ENCODE data around the gene PRPF19.
"Not testable (repeated sequence)": the region's sequence is repeated elsewhere in the genome, so short reads cannot be mapped to it uniquely, and the experiment has no call there.

The PRPF19 gene

DNA sequence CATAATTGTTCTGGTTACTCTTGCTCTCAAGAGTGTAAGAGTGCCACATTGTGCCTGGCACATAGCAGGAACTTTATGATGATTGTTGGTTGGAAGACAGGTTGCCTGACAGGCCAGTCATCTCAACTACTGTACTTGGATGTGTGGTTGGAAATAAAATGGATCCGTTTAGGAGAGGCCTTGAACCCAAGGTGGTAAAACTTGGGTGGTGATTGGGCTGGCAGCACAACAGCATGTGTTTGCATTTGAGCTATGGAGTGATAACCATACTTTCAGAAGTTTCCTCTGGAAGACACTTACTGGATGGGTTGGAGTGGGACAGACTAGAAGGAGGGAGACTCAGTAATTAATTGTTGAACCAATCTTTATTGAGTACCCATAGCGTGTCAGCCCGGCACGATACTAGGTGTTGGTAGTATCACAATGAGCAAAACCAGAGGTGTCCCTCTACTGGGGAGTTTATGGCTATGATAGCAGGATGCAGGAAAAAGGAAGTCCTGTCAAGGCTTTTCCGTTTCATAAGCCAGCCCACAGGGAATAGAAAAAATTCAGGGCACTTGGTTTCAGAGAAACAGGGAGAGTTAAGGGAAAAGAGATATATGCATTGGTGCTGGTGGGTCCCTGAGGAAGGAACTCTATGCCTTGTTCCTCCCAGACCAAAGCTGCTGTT, 4.5 kb upstream of the PRPF19 start:
- Histone ChIP-seq H3K27me3 (ENCODE audit: insufficient read depth, low read length, poor library complexity, severe bottlenecking) (no peaks in the 10 kb centered on the region), H4K20me1 (ENCODE audit: insufficient read depth, low read length, poor library complexity, severe bottlenecking) (peaks cover 5% of the 10 kb centered on the region), H2AFZ (ENCODE audit: low read length) (no peak overlapping the region), H3K4me3 (ENCODE audit: low read length, poor library complexity, severe bottlenecking) (no peak overlapping the region), H3K36me3 (ENCODE audit: insufficient read depth, low read length) (no peaks in the 10 kb centered on the region), H3K9ac (ENCODE audit: low read depth, low read length, poor library complexity, severe bottlenecking) (no peak overlapping the region), H3K4me2 (ENCODE audit: low read depth, low read length, poor library complexity, severe bottlenecking) (no peak overlapping the region), H3F3A (ENCODE audit: low read depth) (no peaks in the 10 kb centered on the region), H3K4me1 (ENCODE audit: insufficient read depth, low read length, poor library complexity, severe bottlenecking) (peaks cover 22% of the 10 kb centered on the region), H3K79me2 (ENCODE audit: insufficient read depth, low read length) (peaks cover 19% of the 10 kb centered on the region), H3K9me2 (replicated peaks; ENCODE audit: low read depth, low read length) (no peaks in the 10 kb centered on the region), H3K9me3 (ENCODE audit: insufficient read depth, low read depth, low read length) (no peaks in the 10 kb centered on the region)
- TF ChIP-seq, protein P1, sequence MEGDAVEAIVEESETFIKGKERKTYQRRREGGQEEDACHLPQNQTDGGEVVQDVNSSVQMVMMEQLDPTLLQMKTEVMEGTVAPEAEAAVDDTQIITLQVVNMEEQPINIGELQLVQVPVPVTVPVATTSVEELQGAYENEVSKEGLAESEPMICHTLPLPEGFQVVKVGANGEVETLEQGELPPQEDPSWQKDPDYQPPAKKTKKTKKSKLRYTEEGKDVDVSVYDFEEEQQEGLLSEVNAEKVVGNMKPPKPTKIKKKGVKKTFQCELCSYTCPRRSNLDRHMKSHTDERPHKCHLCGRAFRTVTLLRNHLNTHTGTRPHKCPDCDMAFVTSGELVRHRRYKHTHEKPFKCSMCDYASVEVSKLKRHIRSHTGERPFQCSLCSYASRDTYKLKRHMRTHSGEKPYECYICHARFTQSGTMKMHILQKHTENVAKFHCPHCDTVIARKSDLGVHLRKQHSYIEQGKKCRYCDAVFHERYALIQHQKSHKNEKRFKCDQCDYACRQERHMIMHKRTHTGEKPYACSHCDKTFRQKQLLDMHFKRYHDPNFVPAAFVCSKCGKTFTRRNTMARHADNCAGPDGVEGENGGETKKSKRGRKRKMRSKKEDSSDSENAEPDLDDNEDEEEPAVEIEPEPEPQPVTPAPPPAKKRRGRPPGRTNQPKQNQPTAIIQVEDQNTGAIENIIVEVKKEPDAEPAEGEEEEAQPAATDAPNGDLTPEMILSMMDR (conservative IDR thresholded peaks at IDR 0.05; ENCODE audit: low read length) = no peak
- TF ChIP-seq EZH2phosphoT487 (IDR thresholded peaks at IDR 0.05; ENCODE audit: borderline replicate concordance) = no peak

DNA sequence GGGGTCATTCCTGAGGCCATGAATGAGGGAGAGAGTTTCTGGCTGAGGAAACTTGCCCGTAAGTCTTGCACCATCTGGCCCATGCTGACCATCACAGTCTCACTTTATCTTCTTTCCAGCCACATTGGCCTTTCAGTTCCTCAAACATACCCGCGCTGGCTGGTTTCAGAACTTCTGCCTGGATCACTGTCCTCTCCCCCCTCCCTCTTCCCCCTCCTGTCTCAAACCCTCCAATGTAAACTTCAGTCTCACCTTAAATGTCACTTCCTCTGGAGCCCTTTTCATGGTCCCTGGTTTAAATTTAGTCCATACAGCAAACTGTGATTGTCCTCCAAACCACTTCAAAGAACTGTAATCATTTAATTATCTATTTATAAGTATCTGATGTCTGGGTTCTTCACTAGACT, 3.9 kb upstream of the PRPF19 start:
- Histone ChIP-seq H4K20me1 (ENCODE audit: insufficient read depth, low read length, poor library complexity, severe bottlenecking) (peaks cover 9% of the 10 kb centered on the region), H3K4me3 (ENCODE audit: low read length, poor library complexity, severe bottlenecking) (no peak overlapping the region), H3K4me1 (ENCODE audit: insufficient read depth, low read length, poor library complexity, severe bottlenecking) (peaks cover 22% of the 10 kb centered on the region), H3K27me3 (ENCODE audit: insufficient read depth, low read length, poor library complexity, severe bottlenecking) (no peaks in the 10 kb centered on the region), H3K79me2 (ENCODE audit: insufficient read depth, low read length) (peaks cover 21% of the 10 kb centered on the region), H2AFZ (ENCODE audit: low read length) (no peak overlapping the region), H3F3A (ENCODE audit: low read depth) (no peaks in the 10 kb centered on the region), H3K9ac (ENCODE audit: low read depth, low read length, poor library complexity, severe bottlenecking) (no peak overlapping the region), H3K36me3 (ENCODE audit: insufficient read depth, low read length) (no peaks in the 10 kb centered on the region), H3K9me3 (ENCODE audit: insufficient read depth, low read depth, low read length) (no peaks in the 10 kb centered on the region), H3K9me2 (replicated peaks; ENCODE audit: low read depth, low read length) (no peaks in the 10 kb centered on the region), H3K4me2 (ENCODE audit: low read depth, low read length, poor library complexity, severe bottlenecking) (no peak overlapping the region)
- TF ChIP-seq EZH2phosphoT487 (IDR thresholded peaks at IDR 0.05; ENCODE audit: borderline replicate concordance) = no peak
- TF ChIP-seq, protein P1 (conservative IDR thresholded peaks at IDR 0.05; ENCODE audit: low read length) = no peak

DNA sequence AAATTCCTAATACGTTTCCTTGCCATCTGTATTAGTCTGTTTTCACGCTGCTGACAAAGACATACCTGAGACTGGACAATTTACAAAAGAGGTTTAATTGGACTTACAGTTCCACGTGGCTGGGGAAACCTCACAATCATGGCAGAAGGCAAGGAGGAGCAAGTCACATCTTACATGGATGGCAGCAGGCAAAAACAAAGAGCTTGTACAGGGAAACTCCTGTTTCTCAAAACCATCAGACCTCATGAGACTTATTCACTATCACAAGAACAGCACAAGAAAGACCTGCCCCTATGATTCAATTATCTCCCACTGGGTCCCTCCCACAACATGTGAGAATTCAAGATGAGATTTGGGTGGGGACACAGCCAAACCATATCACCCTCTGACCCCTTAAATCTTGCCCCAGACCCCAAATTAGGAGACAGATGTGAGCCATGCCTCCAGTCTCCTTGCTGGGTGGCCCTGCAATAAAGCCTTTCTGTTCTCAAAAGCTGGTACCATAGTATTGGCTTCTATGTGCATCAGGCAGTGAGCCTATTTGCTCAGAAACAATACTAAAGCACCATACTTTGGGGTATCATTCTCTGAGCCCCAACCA, 3.4 kb upstream of the PRPF19 start:
- not testable (repeated sequence) for H3K4me2 ChIP-seq (ENCODE audit: low read depth, low read length, poor library complexity, severe bottlenecking); H3K36me3 ChIP-seq (ENCODE audit: insufficient read depth, low read length); H3K9me3 ChIP-seq (ENCODE audit: insufficient read depth, low read depth, low read length); H3K4me3 ChIP-seq (ENCODE audit: low read length, poor library complexity, severe bottlenecking); H3K9ac ChIP-seq (ENCODE audit: low read depth, low read length, poor library complexity, severe bottlenecking); H3K9me2 ChIP-seq (replicated peaks; ENCODE audit: low read depth, low read length); H3F3A ChIP-seq (ENCODE audit: low read depth); H2AFZ ChIP-seq (ENCODE audit: low read length); H3K27me3 ChIP-seq (ENCODE audit: insufficient read depth, low read length, poor library complexity, severe bottlenecking)
- Histone ChIP-seq H4K20me1 (ENCODE audit: insufficient read depth, low read length, poor library complexity, severe bottlenecking) (peaks cover 14% of the 10 kb centered on the region), H3K4me1 (ENCODE audit: insufficient read depth, low read length, poor library complexity, severe bottlenecking) (peaks cover 23% of the 10 kb centered on the region), H3K79me2 (ENCODE audit: insufficient read depth, low read length) (peaks cover 23% of the 10 kb centered on the region)

- peaks cover 24% of the 10 kb centered on the region for H4K20me1 ChIP-seq (ENCODE audit: insufficient read depth, low read length, poor library complexity, severe bottlenecking)
- H3K9me2 ChIP-seq (replicated peaks; ENCODE audit: low read depth, low read length) = no peaks in the 10 kb centered on the region
- H3K79me2 ChIP-seq (ENCODE audit: insufficient read depth, low read length) = peaks cover 25% of the 10 kb centered on the region
- H3K9me3 ChIP-seq (ENCODE audit: insufficient read depth, low read depth, low read length) = no peaks in the 10 kb centered on the region
- H3K9ac ChIP-seq (ENCODE audit: low read depth, low read length, poor library complexity, severe bottlenecking) = no peak overlapping the region
- H3K4me1 ChIP-seq (ENCODE audit: insufficient read depth, low read length, poor library complexity, severe bottlenecking) = peaks cover 32% of the 10 kb centered on the region
- H3K27me3 ChIP-seq (ENCODE audit: insufficient read depth, low read length, poor library complexity, severe bottlenecking) = no peaks in the 10 kb centered on the region
- H3K4me2 ChIP-seq (ENCODE audit: low read depth, low read length, poor library complexity, severe bottlenecking) = no peak overlapping the region
- H2AFZ ChIP-seq (ENCODE audit: low read length) = no peak overlapping the region
- H3F3A ChIP-seq (ENCODE audit: low read depth) = no peaks in the 10 kb centered on the region
- H3K4me3 ChIP-seq (ENCODE audit: low read length, poor library complexity, severe bottlenecking) = no peak overlapping the region
- no peak for TF ChIP-seq EZH2phosphoT487 (IDR thresholded peaks at IDR 0.05; ENCODE audit: borderline replicate concordance)
- TF ChIP-seq, protein P1 (conservative IDR thresholded peaks at IDR 0.05; ENCODE audit: low read length) = no peak
- no peaks in the 10 kb centered on the region for H3K36me3 ChIP-seq (ENCODE audit: insufficient read depth, low read length)
Observed at GRCh38 chr11:60908803-60909202, 2.4 kb upstream of the PRPF19 start.
